ENCODE results near the gene DDX20. TPM values are rescaled to one million over a fixed set of nuclear protein-coding genes. Genes with fewer than 3 reads are reported as not detected.
"Not testable (repeated sequence)": the region's sequence is repeated elsewhere in the genome, so short reads cannot be mapped to it uniquely, and the experiment has no call there.

DDX20 gene
- total RNA-seq, 2 donors from 2014 or later: 7.8 to 8.0 TPM

DNA sequence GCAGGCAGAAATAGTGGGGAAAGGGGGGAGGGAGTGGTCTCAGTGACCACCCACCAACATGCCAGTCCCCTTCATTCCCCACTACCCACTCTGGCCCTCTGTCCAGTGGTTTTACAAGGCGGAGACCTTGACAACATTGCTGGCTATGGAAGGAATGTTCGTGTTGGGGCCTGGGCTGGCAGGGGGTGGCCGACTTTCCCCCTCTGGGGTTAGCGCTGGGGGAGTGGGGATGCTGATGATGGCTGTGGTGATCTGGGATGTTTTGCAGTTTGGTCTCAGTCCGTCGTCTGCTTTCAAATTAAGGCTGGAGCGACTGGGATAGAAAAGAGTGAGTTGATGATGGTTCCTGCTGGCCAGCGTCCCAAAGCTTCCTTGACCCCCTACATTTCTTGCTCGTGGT, 20.3 kb downstream of the DDX20 start:
- intact Hi-C loops (cut with DNase I): no loop called here
- no peak for DNase-seq (ENCODE audit: low spot score)

DNA sequence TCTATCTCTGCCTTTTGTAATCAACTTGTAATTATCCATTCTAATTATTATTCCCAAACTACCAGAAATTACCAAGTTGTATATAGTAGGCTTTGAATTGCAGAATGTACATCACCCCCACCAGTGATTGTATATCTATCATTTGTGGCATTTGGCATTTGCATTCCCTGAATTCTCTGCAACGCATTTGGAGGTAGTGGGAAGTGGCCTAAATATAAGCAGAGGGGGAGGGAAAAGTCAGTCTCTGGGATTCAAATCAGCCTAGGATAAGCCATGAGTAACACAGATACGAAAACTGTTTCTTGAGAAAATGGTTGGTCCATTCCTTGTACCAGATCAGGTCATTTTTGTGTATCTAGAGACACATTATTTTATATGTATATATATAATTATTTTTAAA, 20.7 kb downstream of the DDX20 start:
- no peak for DNase-seq (ENCODE audit: low spot score)
- intact Hi-C loops (cut with DNase I): no loop called here

DNA sequence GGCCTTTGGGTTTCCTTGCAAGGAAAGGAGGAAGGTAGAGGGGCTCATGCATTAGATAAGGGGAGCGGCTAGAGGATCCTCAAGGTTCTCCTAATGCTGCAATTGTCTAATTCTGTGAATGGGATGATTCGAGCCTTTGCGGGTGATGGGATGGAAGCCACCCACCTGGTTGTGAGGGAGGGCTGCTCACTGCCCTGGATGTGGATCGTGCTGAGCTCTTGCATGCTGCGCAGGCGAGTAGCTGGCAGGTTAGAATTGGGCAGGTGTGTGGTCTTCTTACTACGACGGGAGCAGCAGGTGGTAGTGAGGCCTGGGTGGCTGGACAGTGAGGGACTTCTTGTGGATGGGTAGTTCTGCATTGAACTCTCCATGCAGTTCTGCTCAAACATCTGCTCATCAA, 21.2 kb downstream of the DDX20 start:
- intact Hi-C loops (cut with DNase I): no loop called here
- no peak for DNase-seq (ENCODE audit: low spot score)

DNA sequence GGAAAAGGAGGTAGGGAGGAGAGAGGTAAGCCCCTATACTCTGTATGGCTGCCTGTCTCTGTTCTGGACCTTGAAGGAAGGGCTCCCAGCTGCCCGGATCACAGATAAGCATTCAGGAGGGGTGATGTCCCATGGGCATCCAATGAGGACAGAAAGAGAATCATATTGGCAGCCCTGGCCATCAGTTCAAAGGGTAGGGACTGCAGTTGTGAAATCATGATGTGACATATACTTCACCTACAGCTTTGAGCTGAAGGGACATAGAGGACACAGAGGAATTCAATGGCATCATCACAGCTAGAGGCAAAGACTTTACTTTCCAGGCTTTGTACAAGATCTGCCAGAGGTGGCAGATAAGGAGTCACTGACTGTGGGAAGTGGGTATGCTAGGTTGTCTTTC, 21.6 kb downstream of the DDX20 start:
- intact Hi-C loops (cut with DNase I): no loop called here
- DNase-seq (ENCODE audit: low spot score): no peak

DNA sequence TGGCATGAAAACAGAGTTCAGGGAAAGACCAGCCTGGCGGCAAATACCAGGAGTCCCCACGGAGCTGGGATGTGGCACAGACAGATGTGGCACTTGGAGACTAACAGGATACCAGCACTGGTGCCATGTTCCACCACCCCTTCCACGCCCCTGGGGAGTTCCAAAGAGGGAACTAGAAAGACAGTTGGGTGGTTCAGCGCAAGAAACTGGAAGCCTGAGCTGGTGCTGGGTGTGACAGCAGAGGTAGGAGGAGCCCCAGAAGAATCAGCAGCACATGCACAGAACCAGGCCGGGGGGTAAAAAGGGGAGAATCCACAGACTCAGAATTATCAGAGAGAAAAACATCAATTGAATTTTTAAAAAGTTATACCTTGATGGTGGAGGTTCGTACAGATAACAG, 22.4 kb downstream of the DDX20 start:
- no peak for DNase-seq (ENCODE audit: low spot score)
- intact Hi-C loops (cut with DNase I): no loop called here

DNA sequence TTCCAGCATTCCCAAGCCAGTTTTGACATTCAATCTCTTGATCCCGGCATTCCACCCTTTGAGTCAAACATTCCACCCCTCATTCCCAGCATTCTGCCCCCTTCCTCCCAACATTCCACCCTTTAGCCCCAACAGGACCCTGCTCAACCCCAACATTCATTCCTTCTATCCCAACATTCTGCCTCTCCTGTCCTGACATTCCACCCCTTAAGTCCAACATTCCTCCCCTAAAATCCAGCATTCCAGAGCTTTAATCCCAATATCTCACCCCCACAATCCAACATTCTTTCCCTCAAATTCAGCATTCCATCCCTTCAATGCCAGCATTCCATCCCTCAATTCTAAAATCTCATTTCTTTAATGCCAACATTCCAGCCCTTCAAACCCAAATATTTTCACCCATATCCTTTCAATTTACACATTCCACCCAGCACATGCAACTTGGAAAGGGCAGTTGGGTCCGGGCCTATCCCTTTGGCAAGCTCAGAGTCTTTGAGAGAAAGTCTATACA, 22.9 kb downstream of the DDX20 start:
- intact Hi-C loops (cut with DNase I): no loop called here
- DNase-seq (ENCODE audit: low spot score): no peak

DNA sequence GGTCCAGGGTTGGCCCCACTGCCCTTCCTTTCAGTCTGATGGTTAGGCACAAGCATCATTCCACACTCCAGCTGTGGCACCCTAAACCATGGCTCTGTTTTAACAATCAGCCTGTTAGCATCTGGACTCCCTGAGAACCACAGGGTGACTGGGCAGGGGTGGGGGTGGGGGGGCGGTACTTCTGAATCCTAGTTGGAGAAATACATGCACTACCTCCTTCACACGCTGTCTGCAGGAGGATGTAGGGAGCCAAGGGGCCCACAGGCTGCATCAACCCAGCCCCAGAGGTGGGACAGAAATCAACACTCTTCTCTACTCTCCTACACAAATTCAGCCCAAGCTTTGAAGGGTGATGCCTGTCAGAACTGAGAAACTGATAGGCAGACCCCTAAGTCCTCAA, 23.8 kb downstream of the DDX20 start:
- DNase-seq (ENCODE audit: low spot score): no peak
- intact Hi-C loops (cut with DNase I): no loop called here

DNA sequence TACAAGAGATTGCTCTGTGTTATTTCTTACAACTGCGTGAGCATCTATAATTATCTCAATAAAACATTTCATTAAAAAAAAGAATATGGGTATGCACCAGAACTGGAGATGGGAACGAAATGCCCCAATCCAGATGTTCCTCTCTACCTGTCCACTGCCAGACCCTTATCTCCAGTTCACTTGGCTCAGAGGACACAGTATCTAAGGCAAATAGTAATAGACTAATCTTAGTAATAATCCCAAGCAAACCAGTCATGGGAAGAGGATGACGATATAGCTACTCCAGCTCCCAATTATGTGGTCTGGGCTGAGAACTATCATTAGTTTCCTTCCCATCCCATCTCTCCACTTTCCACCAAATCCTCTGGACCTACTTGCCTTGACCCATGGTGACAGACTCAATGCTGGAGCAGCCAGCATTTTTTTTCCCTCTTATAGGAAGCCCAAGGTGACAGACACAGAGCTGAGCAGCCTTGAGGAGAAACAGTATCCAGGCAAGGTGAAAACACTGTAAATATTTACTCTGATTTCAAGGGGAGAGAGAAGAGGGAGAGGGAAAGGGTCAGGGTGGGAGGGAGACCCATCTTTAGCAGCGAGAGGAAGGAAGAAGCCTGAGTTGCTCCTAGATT, 28.7 kb downstream of the DDX20 start:
- DNase-seq (ENCODE audit: low spot score): no peak
- intact Hi-C loops (cut with DNase I): no loop called here

DNA sequence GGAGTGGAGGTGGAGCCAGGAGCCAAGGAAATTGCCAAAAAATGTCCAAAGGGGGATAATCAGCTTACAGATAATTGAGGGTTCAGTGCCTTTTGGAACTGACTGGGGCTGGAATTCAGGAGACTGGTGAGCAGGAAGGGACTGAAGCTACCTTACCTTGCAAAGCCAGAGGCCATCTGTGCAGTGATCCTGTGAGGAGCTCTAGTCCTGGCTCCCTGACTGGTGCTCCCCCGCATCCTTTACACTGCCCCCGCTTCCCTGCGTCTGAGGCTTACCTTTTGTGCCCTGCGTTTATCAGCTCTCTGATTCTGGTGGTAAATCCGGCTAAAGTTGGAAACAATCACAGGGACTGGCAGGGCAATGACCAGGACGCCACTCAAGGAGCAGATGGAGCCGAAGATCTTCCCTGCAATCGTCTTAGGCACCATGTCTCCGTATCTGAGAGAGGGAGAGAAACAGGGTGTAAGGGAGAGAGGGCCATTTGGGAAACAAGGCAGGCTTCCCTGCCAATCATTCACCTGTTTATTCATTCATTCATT, 31.0 kb downstream of the DDX20 start:
- intact Hi-C loops (cut with DNase I): loop anchor here in 1 of 2 donors (5.0 kb wide), 1 partner anchor 206 kb away; no protein-coding TSS in a partner anchor
- no peak for DNase-seq (ENCODE audit: low spot score)

DNA sequence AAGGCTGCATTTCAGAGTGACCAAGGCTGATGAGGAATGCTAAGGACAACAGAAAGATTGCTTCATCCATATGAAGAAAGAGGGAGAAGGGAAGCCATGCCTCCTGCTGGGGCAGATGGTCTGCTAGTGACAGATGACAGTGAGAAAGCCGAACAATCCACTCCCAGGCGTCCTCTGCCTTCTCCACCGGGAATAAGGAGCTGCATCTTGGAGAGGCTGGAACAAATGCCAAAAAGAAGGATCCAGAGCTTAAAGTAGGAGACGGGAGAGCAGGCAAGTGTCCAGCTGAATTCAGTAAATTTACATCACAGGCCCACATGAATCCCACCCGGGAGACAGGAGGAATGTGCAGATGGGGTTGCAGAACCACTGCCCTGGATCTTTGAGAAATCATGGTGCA, 33.4 kb downstream of the DDX20 start:
- intact Hi-C loops (cut with DNase I): loop anchor here in 1 of 2 donors (5.0 kb wide), 1 partner anchor 203 kb away; no protein-coding TSS in a partner anchor
- DNase-seq (ENCODE audit: low spot score): no peak

DNA sequence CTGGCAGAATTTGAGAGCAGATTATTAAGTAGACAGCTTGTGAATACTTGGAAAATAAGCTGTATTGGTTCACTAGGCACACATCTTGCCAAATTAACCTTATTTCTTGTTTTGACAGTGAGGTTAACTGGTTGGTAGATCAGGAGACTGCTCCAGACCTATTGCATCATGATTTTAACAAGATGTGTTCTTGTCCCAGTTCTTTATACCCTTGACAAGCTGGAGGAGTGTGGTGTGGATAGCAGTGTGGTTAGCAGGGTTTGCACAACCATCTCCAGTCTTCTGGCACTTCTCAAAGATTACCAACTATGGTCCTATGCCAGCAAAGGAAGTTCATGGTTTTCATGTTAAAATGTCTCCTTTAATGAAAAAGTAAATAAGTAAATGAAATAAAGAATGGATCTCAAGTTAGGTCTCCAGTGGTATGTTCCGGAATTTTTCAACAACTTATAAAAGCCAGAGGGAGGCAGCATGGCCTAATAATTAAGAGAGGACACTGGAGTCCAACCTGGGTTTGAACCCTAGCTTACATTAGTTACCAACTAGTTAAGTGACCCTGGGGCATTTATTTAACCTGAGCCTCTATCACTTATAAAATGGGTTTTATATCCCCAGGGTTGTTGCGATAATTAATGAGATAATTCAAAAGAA, 34.1 kb downstream of the DDX20 start:
- intact Hi-C loops (cut with DNase I): loop anchor here (5.0 to 10.0 kb wide), 3 partner anchors 203 to 545 kb away; no protein-coding TSS in a partner anchor
- no peak for DNase-seq (ENCODE audit: low spot score)

DNA sequence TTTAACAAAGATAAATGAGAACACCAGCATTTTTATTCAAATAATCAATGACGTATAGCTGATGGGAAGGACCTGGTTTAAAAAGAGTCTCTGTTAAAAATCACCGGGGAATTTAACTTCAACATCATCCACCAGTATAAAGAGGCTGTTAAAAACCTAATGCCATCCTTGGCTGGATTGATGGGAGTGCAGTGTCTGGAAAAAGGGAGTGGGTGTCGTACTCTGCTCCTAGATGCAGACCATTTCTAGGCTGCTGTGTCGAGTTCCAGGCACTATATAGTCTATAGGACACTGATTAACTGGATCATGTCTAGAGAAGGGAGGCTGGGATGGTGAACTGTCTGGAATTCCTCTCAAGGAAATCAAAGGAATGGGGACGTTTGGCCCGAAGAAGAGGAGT, 36.1 kb downstream of the DDX20 start:
- intact Hi-C loops (cut with DNase I): loop anchor here in 1 of 2 donors (10.0 kb wide), 2 partner anchors 203 to 543 kb away; no protein-coding TSS in a partner anchor

DNA sequence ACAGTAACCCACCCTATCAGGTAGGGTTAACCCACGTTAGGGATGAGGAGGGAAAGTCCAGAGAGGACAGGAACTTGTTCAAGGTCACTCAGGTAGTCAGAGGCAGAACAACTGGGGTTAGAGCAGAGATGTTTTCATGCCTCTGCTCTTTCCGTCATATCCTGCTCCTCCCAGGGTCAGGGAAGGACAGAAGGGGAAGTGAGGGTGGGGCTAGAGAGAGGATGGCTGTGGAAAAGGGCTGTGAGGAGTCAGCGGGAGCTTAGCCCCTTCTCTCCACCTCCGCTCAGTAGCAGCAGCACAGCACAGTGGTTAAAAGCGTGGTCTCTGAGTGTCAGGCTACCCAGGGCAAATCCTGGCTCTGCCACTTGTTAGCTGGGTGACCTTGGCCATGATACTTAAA, 36.5 kb downstream of the DDX20 start:
- DNase-seq (ENCODE audit: low spot score): no peak
- intact Hi-C loops (cut with DNase I): loop anchor here in 1 of 2 donors (10.0 kb wide), 2 partner anchors 203 to 543 kb away; no protein-coding TSS in a partner anchor

More for the DNA sequence above, 36.1 kb downstream of the DDX20 start:
- no peak for DNase-seq (ENCODE audit: low spot score)

DNA sequence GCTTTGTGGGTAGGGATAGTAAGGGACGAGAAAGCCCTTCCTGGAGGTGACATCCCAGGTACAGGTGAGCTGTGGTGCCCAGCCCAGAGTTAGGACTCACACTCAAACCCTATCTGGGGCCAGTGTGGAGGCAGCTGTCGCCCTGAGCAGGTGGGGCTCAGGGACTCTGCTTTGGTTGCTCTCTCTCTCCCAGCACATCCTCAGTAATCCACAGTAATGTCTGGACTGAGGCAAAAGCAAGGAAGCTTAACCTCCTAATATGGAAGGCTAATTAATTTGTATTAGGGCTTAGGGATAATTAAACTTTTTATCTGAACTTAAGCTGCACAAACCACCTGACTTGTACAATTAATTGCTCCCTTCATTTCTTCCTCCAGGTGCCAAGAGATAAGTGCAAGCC, 38.2 kb downstream of the DDX20 start:
- DNase-seq (ENCODE audit: low spot score): no peak
- intact Hi-C loops (cut with DNase I): loop anchor here in 1 of 2 donors (10.0 kb wide), 2 partner anchors 201 to 541 kb away; no protein-coding TSS in a partner anchor

DNA sequence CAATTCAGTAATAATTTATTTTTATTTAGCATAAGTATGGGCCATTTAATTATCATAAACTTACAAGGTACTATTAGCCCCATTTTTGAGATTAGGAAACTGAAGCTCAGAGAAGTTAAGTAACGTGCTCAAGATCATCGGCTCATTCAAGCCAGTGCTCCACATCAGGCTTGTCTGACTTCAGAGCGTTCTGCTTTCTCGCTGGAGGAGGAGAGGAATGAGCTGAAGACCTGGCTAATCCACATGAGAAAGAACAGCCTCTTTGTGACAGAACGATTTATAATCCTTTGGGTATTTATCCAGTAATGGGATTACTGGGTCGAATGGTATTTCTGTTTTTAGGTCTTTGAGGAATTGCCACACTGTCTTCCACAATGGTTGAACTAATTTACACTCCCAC, 39.7 kb downstream of the DDX20 start:
- intact Hi-C loops (cut with DNase I): loop anchor here in 1 of 2 donors (10.0 kb wide), 2 partner anchors 199 to 539 kb away; no protein-coding TSS in a partner anchor
- DNase-seq (ENCODE audit: low spot score): no peak

DNA sequence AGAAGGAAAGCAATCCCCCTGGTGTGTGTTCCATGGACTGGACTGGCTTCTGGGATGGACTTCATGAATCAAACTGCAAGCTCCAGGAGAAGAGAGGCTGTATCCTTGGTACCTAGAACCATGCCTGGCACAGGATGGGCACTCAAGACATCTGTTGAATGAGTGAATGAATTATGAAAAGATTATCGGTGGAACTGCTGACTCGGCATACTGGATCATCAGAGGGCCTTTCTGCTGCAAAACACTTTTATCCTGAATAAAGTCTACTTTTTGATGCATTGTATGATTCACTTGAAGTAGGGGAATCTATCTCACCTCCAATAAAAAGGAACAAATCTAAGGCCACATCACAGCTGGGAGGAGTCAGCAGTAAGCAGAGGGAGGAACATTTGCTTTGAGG, 42.9 kb downstream of the DDX20 start:
- intact Hi-C loops (cut with DNase I): loop anchor here in 1 of 2 donors (10.0 kb wide), 2 partner anchors 196 to 536 kb away; no protein-coding TSS in a partner anchor

DNA sequence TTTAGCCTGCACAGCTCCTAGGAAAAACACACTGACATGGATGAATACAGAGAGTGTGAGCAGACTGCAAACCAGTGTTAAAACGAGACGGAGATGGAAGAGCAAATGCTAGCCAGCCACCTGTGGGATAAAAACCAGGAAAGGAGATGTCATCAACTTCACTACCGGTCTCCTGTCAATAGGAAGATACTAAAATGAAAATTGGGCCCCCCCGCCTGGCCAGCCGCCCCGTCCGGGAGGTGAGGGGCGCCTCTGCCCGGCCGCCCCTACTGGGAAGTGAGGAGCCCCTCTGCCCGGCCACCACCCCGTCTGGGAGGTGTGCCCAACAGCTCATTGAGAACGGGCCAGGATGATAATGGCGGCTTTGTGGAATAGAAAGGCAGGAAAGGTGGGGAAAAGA, 44.0 kb downstream of the DDX20 start:
- intact Hi-C loops (cut with DNase I): loop anchor here in 1 of 2 donors (10.0 kb wide), 2 partner anchors 195 to 535 kb away; no protein-coding TSS in a partner anchor
- not testable (repeated sequence) for DNase-seq (ENCODE audit: low spot score)

More for the DNA sequence above, 42.9 kb downstream of the DDX20 start:
- no peak for DNase-seq (ENCODE audit: low spot score)

DNA sequence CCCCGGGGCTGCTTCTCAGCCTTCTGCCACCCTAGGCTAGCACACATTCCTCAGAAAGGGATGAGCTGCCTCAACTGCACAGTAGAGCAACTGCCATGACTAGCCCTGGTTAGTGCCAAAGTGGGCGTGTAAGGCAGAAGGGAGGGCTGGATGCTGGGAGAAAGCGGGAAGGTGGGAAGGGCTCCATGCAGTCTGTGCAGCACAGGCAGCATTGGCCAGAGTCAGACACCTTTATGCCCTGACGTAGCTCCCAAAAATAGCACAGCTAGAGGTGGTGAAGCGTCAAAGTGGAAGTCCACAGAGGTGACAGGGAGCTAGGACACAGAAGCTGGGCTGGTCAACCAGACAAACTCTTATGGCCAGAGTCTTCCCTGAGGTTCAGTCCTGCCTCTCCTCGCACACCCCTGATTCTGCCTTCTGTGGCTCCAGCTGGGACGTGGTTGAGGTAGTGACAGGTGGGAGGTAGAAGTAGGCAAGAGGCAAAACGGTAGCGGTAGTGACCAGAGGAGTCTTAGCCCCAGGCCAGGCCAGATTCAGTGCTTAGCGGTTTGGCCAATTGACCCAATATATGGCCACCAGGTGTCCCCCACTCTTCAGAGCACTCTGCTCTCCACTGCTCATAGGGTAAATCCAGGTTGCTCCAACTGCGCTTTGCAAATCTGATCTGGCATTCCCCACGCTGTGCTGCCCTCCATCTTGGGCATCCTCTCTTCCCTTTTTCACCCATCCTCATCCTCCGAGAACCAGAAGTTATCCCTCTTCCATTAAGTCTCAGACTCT, 45.6 kb downstream of the DDX20 start:
- no peak for DNase-seq (ENCODE audit: low spot score)
- intact Hi-C loops (cut with DNase I): no loop called here

DNA sequence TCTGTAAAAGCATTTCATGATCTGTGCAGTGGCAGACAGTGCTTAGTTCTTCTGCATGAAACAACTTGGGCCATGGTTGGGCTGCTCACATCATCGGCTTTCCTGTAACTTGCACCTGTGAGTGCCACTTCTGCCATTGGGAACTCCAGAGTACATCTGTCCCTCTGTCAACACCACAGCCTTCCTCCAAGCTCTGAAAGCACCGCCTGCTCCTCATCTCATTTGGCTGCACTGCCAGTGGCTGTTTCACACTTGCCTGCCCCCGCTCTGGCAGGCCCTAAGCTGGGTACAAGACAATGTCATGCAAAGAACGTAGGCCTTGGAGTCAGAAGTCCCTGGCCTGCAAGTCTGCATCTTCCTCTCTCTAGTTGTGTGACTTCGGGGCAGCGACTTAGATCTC, 46.4 kb downstream of the DDX20 start:
- no peak for DNase-seq (ENCODE audit: low spot score)
- intact Hi-C loops (cut with DNase I): no loop called here

Measured in posterior vena cava (tissue), 2 donors.